ENCODE results near the gene MAGEA6.
"Not testable (repeated sequence)": the region's sequence is repeated elsewhere in the genome, so short reads cannot be mapped to it uniquely, and the experiment has no call there.

The MAGEA6 gene

DNA sequence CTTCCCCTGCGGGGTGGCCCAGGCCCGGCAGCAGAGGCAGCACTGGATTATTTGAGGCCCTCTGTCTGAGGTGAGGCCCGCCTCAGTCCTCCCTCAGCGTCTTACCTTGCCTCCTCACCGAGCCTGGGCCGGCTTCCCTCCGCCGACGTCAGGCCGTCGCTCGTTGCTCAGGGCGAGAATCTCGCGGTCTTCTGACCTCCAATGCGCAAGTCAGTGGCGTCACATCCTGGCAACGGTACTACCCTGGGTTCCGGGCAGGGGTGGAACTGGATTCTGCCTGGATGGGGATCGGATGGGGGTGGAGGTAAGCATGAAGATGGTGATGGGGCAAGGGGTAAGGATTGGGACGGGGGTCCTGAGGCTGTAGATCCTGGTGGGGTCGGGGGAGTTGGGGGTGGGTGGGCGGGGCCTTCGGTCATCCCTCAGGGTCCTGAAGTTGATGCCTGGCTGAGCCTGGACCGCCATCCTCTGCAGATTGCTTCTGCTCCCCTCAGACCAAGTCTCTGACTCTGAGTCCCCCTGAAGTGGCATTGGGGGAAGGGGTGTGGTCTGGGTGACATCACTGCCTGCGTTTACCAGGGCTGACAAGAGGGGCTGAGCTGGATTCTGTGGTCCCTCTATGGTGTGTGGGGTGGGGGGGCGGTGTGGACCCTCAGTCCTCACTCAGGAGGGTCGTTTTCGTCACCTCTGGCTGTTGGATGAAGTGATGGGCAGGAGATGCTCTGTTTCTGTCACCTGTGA, at the start of gene MAGEA6:
Gene MAGEA6, minus strand, starts transcription at position 141 of the 741 bp plus-strand sequence. CDS start 2,039 bp downstream, outside the sequence.
- not testable (repeated sequence) for DNase-seq

GRCh38 chrX:152819266-152819665, 49.8 kb upstream of the MAGEA6 start:
- DNase-seq: no peak

GRCh38 chrX:152818356-152818755, 48.9 kb upstream of the MAGEA6 start:
- DNase-seq: no peak

DNA sequence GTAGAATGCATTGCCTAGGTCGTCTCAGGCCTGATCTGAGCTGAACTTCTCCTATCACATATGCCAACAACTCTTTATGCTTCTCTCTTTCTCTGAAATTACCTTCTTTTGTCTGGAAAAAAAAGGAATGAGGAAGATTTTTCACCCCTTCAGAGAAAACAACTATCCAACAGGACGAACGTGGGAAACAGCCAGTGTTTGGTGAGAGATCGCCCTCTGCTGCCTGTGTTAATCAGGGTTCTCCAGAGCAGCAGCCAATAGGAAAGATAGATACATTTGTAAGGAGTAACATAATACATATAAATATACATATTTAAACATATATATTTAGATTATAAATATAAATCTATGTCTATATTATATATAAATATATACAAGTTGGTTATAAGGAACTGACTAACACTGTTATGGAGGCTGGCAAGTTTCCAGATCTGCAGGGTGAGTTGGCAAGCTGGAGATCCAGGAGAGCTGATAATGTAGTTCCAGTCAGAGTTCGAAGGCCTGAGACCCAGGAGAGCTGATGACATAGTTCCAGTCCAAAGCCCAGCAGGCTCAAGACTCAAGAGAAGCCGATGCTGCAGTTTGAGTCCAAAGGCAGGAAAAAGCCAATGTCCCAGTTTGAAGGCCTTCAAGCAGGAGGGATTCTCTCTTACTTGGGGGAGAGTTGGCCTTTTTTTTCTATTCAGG, 47.7 kb upstream of the MAGEA6 start:
- no peak for DNase-seq

- DNase-seq: no peak
These were observed 44.6 kb upstream of the MAGEA6 start for GRCh38 chrX:152814048-152814447.

GRCh38 chrX:152813206-152813605, 43.7 kb upstream of the MAGEA6 start:
- no peak for DNase-seq

GRCh38 chrX:152810403-152810802, 40.9 kb upstream of the MAGEA6 start:
- DNase-seq: no peak

DNA sequence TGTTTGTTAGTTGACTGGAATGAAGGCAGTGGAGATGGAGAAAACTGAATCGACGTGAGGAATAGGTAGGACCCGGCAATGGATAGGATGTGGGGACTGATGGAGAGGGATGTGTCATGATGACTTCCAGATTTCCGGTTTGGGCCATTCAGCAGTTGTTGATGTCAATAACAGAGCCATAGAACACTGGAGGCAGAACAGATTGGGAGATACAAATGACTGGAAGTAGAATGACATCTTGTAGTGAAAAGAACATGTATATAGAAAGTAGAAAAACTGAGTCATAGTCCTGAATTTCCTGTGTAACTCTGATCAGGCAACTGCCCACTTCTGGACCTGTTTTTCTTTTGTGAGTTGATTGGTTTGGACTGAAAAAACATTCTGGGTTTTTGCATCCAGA, 36.5 kb upstream of the MAGEA6 start:
- no peak for DNase-seq

GRCh38 chrX:152798945-152799344, 29.5 kb upstream of the MAGEA6 start:
- no peak for DNase-seq

DNA sequence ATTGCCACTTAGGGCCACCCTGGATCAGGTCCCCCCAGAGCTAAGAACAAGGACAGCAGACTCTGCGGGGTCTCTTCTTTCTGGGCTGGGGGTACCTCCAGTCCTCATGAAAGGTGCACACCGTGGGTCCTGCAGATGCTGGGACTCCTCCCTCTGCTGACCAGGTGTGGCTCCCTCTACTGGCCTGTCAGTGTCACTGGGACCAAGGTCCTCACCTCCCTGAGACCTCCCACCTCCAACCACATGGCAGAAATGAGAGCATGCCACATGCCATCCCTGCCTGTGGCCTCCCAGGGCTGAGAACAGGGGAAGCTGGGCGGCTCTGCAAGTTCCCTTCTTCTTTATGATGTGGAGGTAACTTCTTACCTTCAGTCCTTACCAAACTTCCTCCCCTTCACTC, 17.6 kb upstream of the MAGEA6 start:
- not testable (repeated sequence) for DNase-seq

- DNase-seq: not testable (repeated sequence)
These were observed 2.9 kb downstream of the MAGEA6 start for GRCh38 chrX:152766562-152766961.

DNA sequence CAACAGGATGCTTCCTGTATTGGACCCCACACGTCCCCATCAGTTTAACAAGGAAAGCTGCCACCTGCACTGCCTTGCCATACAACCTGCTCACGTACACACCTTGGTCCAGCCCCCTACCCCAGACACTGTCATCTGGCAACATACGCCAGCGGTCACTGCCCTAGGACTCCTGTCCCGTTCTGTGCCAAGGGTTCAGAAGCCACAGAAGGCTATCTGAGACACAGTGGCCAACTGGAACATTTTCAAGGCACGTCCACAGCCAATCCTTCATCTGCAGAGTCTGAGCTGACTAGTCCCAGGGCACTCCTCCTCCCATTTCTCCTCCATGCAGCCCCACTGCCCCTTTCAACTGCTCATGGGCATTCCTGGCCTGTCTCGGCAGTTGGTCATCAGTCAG, 7.9 kb downstream of the MAGEA6 start:
- DNase-seq: not testable (repeated sequence)

DNA sequence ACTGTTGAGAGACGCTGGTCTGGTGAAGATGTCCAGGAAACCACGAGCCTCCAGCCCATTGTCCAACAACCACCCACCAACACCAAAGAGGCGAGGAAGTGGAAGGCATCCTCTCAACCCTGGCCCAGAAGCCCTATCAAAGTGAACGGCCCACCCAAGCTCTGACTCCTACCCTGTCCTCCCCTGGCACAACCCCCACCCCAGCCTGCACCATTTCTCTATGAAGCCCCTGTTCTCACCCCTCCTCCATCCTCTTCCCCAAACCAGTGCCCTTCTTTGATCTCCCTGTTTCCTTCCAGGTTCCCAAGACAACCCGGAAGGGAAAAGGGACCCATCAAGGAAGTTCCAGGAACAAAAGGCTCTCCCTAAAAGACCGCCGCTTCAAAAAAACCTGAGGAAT, 9.9 kb downstream of the MAGEA6 start:
- DNase-seq: not testable (repeated sequence)

GRCh38 chrX:152758918-152759317, 10.6 kb downstream of the MAGEA6 start, which contains the start of gene CSAG3:
CSAG3 (plus strand) TSS chrX:152759218.
- not testable (repeated sequence) for DNase-seq

DNA sequence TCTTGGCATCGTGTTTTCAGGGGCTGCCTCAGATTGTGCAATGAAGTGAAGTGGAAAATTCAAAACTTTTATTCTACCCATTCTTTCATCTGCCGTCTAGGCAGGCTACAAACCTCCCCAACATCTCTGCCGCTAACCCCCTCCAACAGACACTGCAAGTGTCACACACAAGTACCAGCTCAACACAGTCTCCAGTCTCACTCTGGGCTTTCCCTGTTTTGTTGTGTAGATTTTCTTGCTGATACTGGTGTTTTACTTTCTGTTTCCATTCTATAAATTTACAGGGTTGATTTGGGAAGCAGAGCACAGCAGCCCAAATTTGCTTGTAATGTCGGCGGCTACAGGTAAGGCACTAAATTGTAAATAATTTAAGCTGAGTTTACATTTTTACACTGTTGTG, 14.6 kb downstream of the MAGEA6 start:
- not testable (repeated sequence) for DNase-seq

- DNase-seq: not testable (repeated sequence)
These were observed 15.5 kb downstream of the MAGEA6 start, which contains the start of gene MAGEA2 for GRCh38 chrX:152753686-152754650. MAGEA2 (minus strand) TSS chrX:152753842; CDS start chrX:152751363, 2,479 bp downstream.

DNA sequence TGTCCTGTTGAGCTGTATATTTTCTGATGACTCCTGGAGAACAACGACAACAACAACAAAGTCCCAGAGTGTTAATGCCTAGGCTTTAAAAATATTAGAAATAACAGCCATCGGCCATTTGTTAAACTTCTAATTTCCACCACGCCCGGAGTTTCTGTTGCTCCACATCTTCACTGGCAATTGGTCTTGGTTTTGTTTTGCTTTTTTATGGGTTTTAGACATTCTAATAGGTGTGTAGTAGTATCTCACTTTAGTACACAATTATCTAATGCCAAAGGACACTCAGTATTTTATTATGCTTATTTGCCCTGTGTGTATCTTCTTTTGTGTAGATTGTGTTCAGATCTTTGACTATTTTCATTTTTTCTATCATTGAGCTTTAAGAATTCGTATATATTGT, 30.9 kb downstream of the MAGEA6 start:
- no peak for DNase-seq

GRCh38 chrX:152736528-152736927, 33.0 kb downstream of the MAGEA6 start:
- DNase-seq: not testable (repeated sequence)

- DNase-seq: no peak
These were observed 33.5 kb downstream of the MAGEA6 start for GRCh38 chrX:152735860-152736511.

- DNase-seq: no peak
These were observed 34.4 kb downstream of the MAGEA6 start for GRCh38 chrX:152735101-152735500.

- DNase-seq: not testable (repeated sequence)
These were observed 35.2 kb downstream of the MAGEA6 start for GRCh38 chrX:152734143-152734858.

All from T1000 (cell line).